IMR-90 (cell line): Measurements from ENCODE around the gene CTAG1B. TPM values are rescaled to one million over a fixed set of nuclear protein-coding genes. Genes with fewer than 3 reads are reported as not detected.
"Not testable (repeated sequence)": the region's sequence is repeated elsewhere in the genome, so short reads cannot be mapped to it uniquely, and the experiment has no call there.

Experiments
- ATAC-seq: fragments of 200-7000 bp; cut with Tn5 transposase; 2 replicates; pipeline ENCODE4 v1.9.1; 2020; ENCODE audit warnings: low read depth, mild to moderate bottlenecking, moderate library complexity
- BruUV-seq: library from RNA; stranded (reverse); fragments of 400-500 nt; replicated peaks from 2 replicates; lab custom pipeline; 2021; lab: Mats Ljungman, UMichigan
- CTCF ChIA-PET: fragments of 300-600 bp; formaldehyde crosslinking; extraction: SDS; loops from one replicate; lab custom pipeline; 2021; ENCODE audit warnings: antibody characterized with exemption; lab: Yijun Ruan, JAX
- POLR2A ChIA-PET: fragments of 300-600 bp; sonication (Branson Sonifier 250); formaldehyde crosslinking; loops from one replicate; lab custom pipeline; 2022; ENCODE audit warnings: antibody characterized with exemption; ENCODE audit not compliant: unreplicated experiment; lab: Charles Lee
- DNase-seq: peaks from one replicate; pipeline ENCODE4 v3.0.0; 2013
- H2AFZ ChIP-seq: replicated peaks from 2 replicates; pipeline ENCODE3; 2013; ENCODE audit warnings: low read length, mild to moderate bottlenecking; ENCODE audit not compliant: poor library complexity
- H2AK5ac ChIP-seq: 2 replicates; pipeline ENCODE4 v1.6.1; 2013; ENCODE audit warnings: low read depth, low read length, inconsistent platforms
- H2AK9ac ChIP-seq: replicated peaks from 2 replicates; pipeline ENCODE3; 2013; ENCODE audit warnings: mild to moderate bottlenecking, low read depth, low read length, moderate library complexity; ENCODE audit not compliant: poor library complexity
- H2BK120ac ChIP-seq: 2 replicates; pipeline ENCODE4 v1.6.1; 2013; ENCODE audit warnings: low read depth, low read length, inconsistent platforms
- H2BK15ac ChIP-seq: 3 replicates; pipeline ENCODE4 v1.6.1; 2013; ENCODE audit warnings: low read depth, low read length, inconsistent platforms
- H2BK20ac ChIP-seq: 2 replicates; pipeline ENCODE4 v1.6.1; 2013; ENCODE audit warnings: low read depth, mild to moderate bottlenecking, inconsistent platforms, low read length, moderate library complexity
- H2BK5ac ChIP-seq: 2 replicates; pipeline ENCODE4 v1.6.1; 2013; ENCODE audit warnings: mild to moderate bottlenecking, low read depth, low read length, inconsistent platforms; ENCODE audit not compliant: poor library complexity, severe bottlenecking
- H3K14ac ChIP-seq: replicated peaks from 2 replicates; pipeline ENCODE4 v1.6.1; 2013; ENCODE audit warnings: low read depth, low read length, inconsistent platforms
- H3K18ac ChIP-seq: 2 replicates; pipeline ENCODE4 v1.6.1; 2013; ENCODE audit warnings: low read depth, low read length, control low read depth
- H3K23ac ChIP-seq: 2 replicates; pipeline ENCODE4 v1.6.1; 2013; ENCODE audit warnings: low read depth, low read length, inconsistent platforms
- H3K27ac ChIP-seq: 2 replicates; pipeline ENCODE4 v1.5.1; 2013; ENCODE audit warnings: mild to moderate bottlenecking, control low read depth, low read length; ENCODE audit not compliant: insufficient read depth
- H3K27me3 ChIP-seq: 2 replicates; pipeline ENCODE4 v1.6.1; 2013; ENCODE audit warnings: low read length; ENCODE audit not compliant: control insufficient read depth, insufficient read depth
- H3K36me3 ChIP-seq: 2 replicates; pipeline ENCODE4 v1.6.1; 2013; ENCODE audit warnings: low read length, mixed read lengths; ENCODE audit not compliant: control insufficient read depth, insufficient read depth
- H3K4ac ChIP-seq: 2 replicates; pipeline ENCODE4 v1.6.1; 2013; ENCODE audit warnings: low read depth, low read length, inconsistent platforms
- H3K4me1 ChIP-seq: 2 replicates; pipeline ENCODE4 v1.6.1; 2013; ENCODE audit warnings: low read length, mixed read lengths; ENCODE audit not compliant: control insufficient read depth, insufficient read depth
- H3K4me2 ChIP-seq: 2 replicates; pipeline ENCODE4 v1.6.1; 2013; ENCODE audit warnings: low read depth, mild to moderate bottlenecking, control low read depth, low read length, moderate library complexity
- H3K4me3 ChIP-seq: 2 replicates; pipeline ENCODE4 v1.5.1; 2013; ENCODE audit warnings: low read depth, mild to moderate bottlenecking, control low read depth, low read length, moderate library complexity; ENCODE audit not compliant: insufficient read depth
- H3K56ac ChIP-seq: 2 replicates; pipeline ENCODE4 v1.6.1; 2013; ENCODE audit warnings: low read length, inconsistent platforms; ENCODE audit not compliant: insufficient read depth; ENCODE audit errors: extremely low read depth
- H3K79me1 ChIP-seq, 2 experiments: 2 replicates each; pipeline ENCODE4 v1.6.1; 2013; ENCODE audit warnings: low read length in 2 of 2, inconsistent platforms in 1 of 2, low read depth in 1 of 2
- H3K9ac ChIP-seq: 2 replicates; pipeline ENCODE4 v1.6.1; 2013; ENCODE audit warnings: low read depth, low read length, control low read depth
- H3K9me1 ChIP-seq: 2 replicates; pipeline ENCODE4 v1.6.1; 2013; ENCODE audit warnings: low read length, inconsistent platforms; ENCODE audit not compliant: insufficient read depth
- H3K9me3 ChIP-seq: 2 replicates; pipeline ENCODE4 v1.6.1; 2013; ENCODE audit warnings: low read length; ENCODE audit not compliant: control insufficient read depth, insufficient read depth
- H4K20me1 ChIP-seq: 2 replicates; pipeline ENCODE4 v1.6.1; 2013; ENCODE audit warnings: low read length, inconsistent platforms; ENCODE audit not compliant: insufficient read depth
- H4K5ac ChIP-seq: 2 replicates; pipeline ENCODE4 v1.6.1; 2013; ENCODE audit warnings: mild to moderate bottlenecking, low read depth, low read length, control low read depth
- H4K8ac ChIP-seq, 2 experiments: 2 replicates each; pipeline ENCODE4 v1.6.1; 2013; ENCODE audit warnings: low read depth in 2 of 2, low read length in 2 of 2, control low read depth in 1 of 2, inconsistent platforms in 1 of 2
- H4K91ac ChIP-seq: 2 replicates; pipeline ENCODE4 v1.6.1; 2013; ENCODE audit warnings: low read depth, low read length, inconsistent platforms; ENCODE audit not compliant: insufficient read depth
- WGBS, 2 experiments: methylation state at CpG; one replicate each; pipeline versions ENCODE4 v1.1.5 to v1.1.7; 2013; ENCODE audit warnings: missing lambda C conversion rate in 2 of 2; ENCODE audit not compliant: insufficient read length in 1 of 2; ENCODE audit errors: extremely low coverage in 2 of 2; 5-methylcytosine and 5-hydroxymethylcytosine counted together
- dilution Hi-C: fragments of 300-500 bp; cut with HindIII; formaldehyde crosslinking; loops from one replicate; pipeline ENCODE4 v1.14.3; 2018; ENCODE audit warnings: low sequenced_read_pairs; ENCODE audit not compliant: unreplicated experiment
- in situ Hi-C: fragments of 300-500 bp; cut with MboI; formaldehyde crosslinking; loops from 3 replicates; pipeline ENCODE4 v1.14.3; 2019; ENCODE audit warnings: low sequenced_read_pairs, inconsistent platforms, mixed read lengths
- intact Hi-C: fragments of 100-400 bp; cut with micrococcal nuclease; formaldehyde crosslinking; loops from 2 replicates; pipeline ENCODE4 v1.10.0; 2022
- polyA plus RNA-seq, 3 experiments: library from polyadenylated mRNA; depleted of rRNA; stranded (reverse); fragments of >200 nt; gene quantifications; 2 replicates each; pipeline ENCODE4 v1.2.3, GENCODE V29; 2012; ENCODE audit warnings: low replicate concordance in 1 of 3
- total RNA-seq: library from RNA; depleted of rRNA; stranded (reverse); fragments of >200 nt; gene quantifications from 2 replicates; pipeline ENCODE4 v1.2.3, GENCODE V29; 2012

CTAG1B gene
- total and polyA plus RNA-seq, 2 of the 4 experiments (the other 2 are of a cell fraction) = not detected

DNA sequence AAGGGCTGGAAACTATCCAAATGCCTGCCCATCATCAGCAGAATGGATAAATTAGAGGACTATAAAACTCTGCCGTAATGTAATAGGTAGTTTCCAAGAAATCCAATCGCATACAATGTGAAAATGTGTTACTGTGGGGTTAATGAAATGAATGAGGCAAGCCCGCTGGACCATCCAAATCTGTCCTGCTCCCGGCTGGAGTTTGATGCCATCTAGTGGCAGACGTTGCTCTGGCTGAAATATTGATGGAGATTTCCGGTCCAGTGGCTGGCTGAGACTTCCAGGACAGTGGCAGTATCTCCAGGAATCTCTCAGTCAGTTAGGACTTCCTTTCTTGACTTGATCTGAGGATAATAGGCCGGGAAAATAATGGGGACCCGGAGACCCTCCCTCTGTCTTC, 36.1 kb downstream of the CTAG1B start:
- H4K91ac ChIP-seq, BruUV-seq, H2AFZ ChIP-seq, H3K4me1 ChIP-seq, H3K4ac ChIP-seq, H3K27me3 ChIP-seq, H2BK120ac ChIP-seq, H2AK9ac ChIP-seq, H3K18ac ChIP-seq, CTCF ChIA-PET, DNase-seq, intact Hi-C loops, H3K27ac ChIP-seq, H4K20me1 ChIP-seq, H3K9me1 ChIP-seq, H3K4me2 ChIP-seq, H4K5ac ChIP-seq, H3K9ac ChIP-seq, H4K8ac ChIP-seq, H3K23ac ChIP-seq, H3K56ac ChIP-seq, H2BK20ac ChIP-seq, dilution Hi-C loops, H2BK15ac ChIP-seq, H2BK5ac ChIP-seq, POLR2A ChIA-PET, H3K14ac ChIP-seq, H3K79me1 ChIP-seq, H3K9me3 ChIP-seq, H2AK5ac ChIP-seq, H3K4me3 ChIP-seq, H3K36me3 ChIP-seq: not testable (repeated sequence)
- ATAC-seq = peak; percentile 85
- in situ Hi-C loops = loop anchor here (25.0 kb wide), 1 partner anchor 154 kb away; no protein-coding TSS in a partner anchor
- no CpG with 5 or more reads among the region's 8 CpGs for WGBS, 2 experiments

DNA sequence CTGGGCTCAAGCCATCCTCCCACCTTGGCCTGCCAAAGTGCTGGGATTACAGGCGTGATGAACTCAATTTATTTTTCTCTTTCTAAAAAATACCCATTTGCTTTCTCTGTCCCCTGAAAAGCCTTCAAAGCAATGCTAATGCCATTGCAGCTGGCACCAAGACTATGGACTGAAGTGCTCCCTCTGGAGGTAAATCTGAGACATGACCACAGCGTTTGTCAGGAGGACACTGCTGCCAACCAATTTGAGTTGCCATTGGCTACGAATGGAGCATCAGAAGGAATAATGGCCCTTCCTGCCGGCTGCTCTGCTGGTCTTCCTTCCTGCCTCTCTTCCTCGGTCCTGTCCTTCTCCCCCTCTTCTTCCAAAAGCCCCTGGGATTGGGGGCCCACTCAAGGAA, 44.0 kb downstream of the CTAG1B start:
- H2BK20ac ChIP-seq, H3K14ac ChIP-seq, H4K8ac ChIP-seq, H2BK5ac ChIP-seq, H2BK120ac ChIP-seq, intact Hi-C loops, H4K20me1 ChIP-seq, H3K4me2 ChIP-seq, H3K9ac ChIP-seq, H2AK5ac ChIP-seq, H2AK9ac ChIP-seq, H2AFZ ChIP-seq, H3K23ac ChIP-seq, H3K4me3 ChIP-seq, dilution Hi-C loops, H3K27me3 ChIP-seq, H3K18ac ChIP-seq, H3K4me1 ChIP-seq, H3K9me1 ChIP-seq, H2BK15ac ChIP-seq, H3K27ac ChIP-seq, CTCF ChIA-PET, H3K36me3 ChIP-seq, H3K4ac ChIP-seq, POLR2A ChIA-PET, H4K91ac ChIP-seq, H3K9me3 ChIP-seq, H3K56ac ChIP-seq, H3K79me1 ChIP-seq, H4K5ac ChIP-seq, BruUV-seq, DNase-seq: not testable (repeated sequence)
- WGBS, 2 experiments = no CpG with 5 or more reads among the region's 5 CpGs
- peak; percentile 87 for ATAC-seq
- in situ Hi-C loops = loop anchor here (25.0 kb wide), 1 partner anchor 162 kb away; no protein-coding TSS in a partner anchor
